IMR-90 (cell line): ENCODE results near the gene TMEM140. TPM values are rescaled to one million over a fixed set of nuclear protein-coding genes. Genes with fewer than 3 reads are reported as not detected.

Experiments
- ATAC-seq: fragments of 200-7000 bp; cut with Tn5 transposase; 2 replicates; pipeline ENCODE4 v1.9.1; 2020; ENCODE audit warnings: low read depth, mild to moderate bottlenecking, moderate library complexity
- BruUV-seq: library from RNA; stranded (reverse); fragments of 400-500 nt; replicated peaks from 2 replicates; lab custom pipeline; 2021; lab: Mats Ljungman, UMichigan
- CTCF ChIA-PET: fragments of 300-600 bp; formaldehyde crosslinking; extraction: SDS; loops from one replicate; lab custom pipeline; 2021; ENCODE audit warnings: antibody characterized with exemption; lab: Yijun Ruan, JAX
- POLR2A ChIA-PET: fragments of 300-600 bp; sonication (Branson Sonifier 250); formaldehyde crosslinking; loops from one replicate; lab custom pipeline; 2022; ENCODE audit warnings: antibody characterized with exemption; ENCODE audit not compliant: unreplicated experiment; lab: Charles Lee
- DNase-seq: peaks from one replicate; pipeline ENCODE4 v3.0.0; 2013
- H2AFZ ChIP-seq: replicated peaks from 2 replicates; pipeline ENCODE3; 2013; ENCODE audit warnings: low read length, mild to moderate bottlenecking; ENCODE audit not compliant: poor library complexity
- H2AK5ac ChIP-seq: 2 replicates; pipeline ENCODE4 v1.6.1; 2013; ENCODE audit warnings: low read depth, low read length, inconsistent platforms
- H2AK9ac ChIP-seq: replicated peaks from 2 replicates; pipeline ENCODE3; 2013; ENCODE audit warnings: mild to moderate bottlenecking, low read depth, low read length, moderate library complexity; ENCODE audit not compliant: poor library complexity
- H2BK120ac ChIP-seq: 2 replicates; pipeline ENCODE4 v1.6.1; 2013; ENCODE audit warnings: low read depth, low read length, inconsistent platforms
- H2BK15ac ChIP-seq: 3 replicates; pipeline ENCODE4 v1.6.1; 2013; ENCODE audit warnings: low read depth, low read length, inconsistent platforms
- H2BK20ac ChIP-seq: 2 replicates; pipeline ENCODE4 v1.6.1; 2013; ENCODE audit warnings: low read depth, mild to moderate bottlenecking, inconsistent platforms, low read length, moderate library complexity
- H2BK5ac ChIP-seq: 2 replicates; pipeline ENCODE4 v1.6.1; 2013; ENCODE audit warnings: mild to moderate bottlenecking, low read depth, low read length, inconsistent platforms; ENCODE audit not compliant: poor library complexity, severe bottlenecking
- H3K14ac ChIP-seq: replicated peaks from 2 replicates; pipeline ENCODE4 v1.6.1; 2013; ENCODE audit warnings: low read depth, low read length, inconsistent platforms
- H3K18ac ChIP-seq: 2 replicates; pipeline ENCODE4 v1.6.1; 2013; ENCODE audit warnings: low read depth, low read length, control low read depth
- H3K23ac ChIP-seq: 2 replicates; pipeline ENCODE4 v1.6.1; 2013; ENCODE audit warnings: low read depth, low read length, inconsistent platforms
- H3K27ac ChIP-seq: 2 replicates; pipeline ENCODE4 v1.5.1; 2013; ENCODE audit warnings: mild to moderate bottlenecking, control low read depth, low read length; ENCODE audit not compliant: insufficient read depth
- H3K27me3 ChIP-seq: 2 replicates; pipeline ENCODE4 v1.6.1; 2013; ENCODE audit warnings: low read length; ENCODE audit not compliant: control insufficient read depth, insufficient read depth
- H3K36me3 ChIP-seq: 2 replicates; pipeline ENCODE4 v1.6.1; 2013; ENCODE audit warnings: low read length, mixed read lengths; ENCODE audit not compliant: control insufficient read depth, insufficient read depth
- H3K4ac ChIP-seq: 2 replicates; pipeline ENCODE4 v1.6.1; 2013; ENCODE audit warnings: low read depth, low read length, inconsistent platforms
- H3K4me1 ChIP-seq: 2 replicates; pipeline ENCODE4 v1.6.1; 2013; ENCODE audit warnings: low read length, mixed read lengths; ENCODE audit not compliant: control insufficient read depth, insufficient read depth
- H3K4me2 ChIP-seq: 2 replicates; pipeline ENCODE4 v1.6.1; 2013; ENCODE audit warnings: low read depth, mild to moderate bottlenecking, control low read depth, low read length, moderate library complexity
- H3K4me3 ChIP-seq: 2 replicates; pipeline ENCODE4 v1.5.1; 2013; ENCODE audit warnings: low read depth, mild to moderate bottlenecking, control low read depth, low read length, moderate library complexity; ENCODE audit not compliant: insufficient read depth
- H3K56ac ChIP-seq: 2 replicates; pipeline ENCODE4 v1.6.1; 2013; ENCODE audit warnings: low read length, inconsistent platforms; ENCODE audit not compliant: insufficient read depth; ENCODE audit errors: extremely low read depth
- H3K79me1 ChIP-seq, 2 experiments: 2 replicates each; pipeline ENCODE4 v1.6.1; 2013; ENCODE audit warnings: low read length in 2 of 2, inconsistent platforms in 1 of 2, low read depth in 1 of 2
- H3K9ac ChIP-seq: 2 replicates; pipeline ENCODE4 v1.6.1; 2013; ENCODE audit warnings: low read depth, low read length, control low read depth
- H3K9me1 ChIP-seq: 2 replicates; pipeline ENCODE4 v1.6.1; 2013; ENCODE audit warnings: low read length, inconsistent platforms; ENCODE audit not compliant: insufficient read depth
- H3K9me3 ChIP-seq: 2 replicates; pipeline ENCODE4 v1.6.1; 2013; ENCODE audit warnings: low read length; ENCODE audit not compliant: control insufficient read depth, insufficient read depth
- H4K20me1 ChIP-seq: 2 replicates; pipeline ENCODE4 v1.6.1; 2013; ENCODE audit warnings: low read length, inconsistent platforms; ENCODE audit not compliant: insufficient read depth
- H4K5ac ChIP-seq: 2 replicates; pipeline ENCODE4 v1.6.1; 2013; ENCODE audit warnings: mild to moderate bottlenecking, low read depth, low read length, control low read depth
- H4K8ac ChIP-seq, 2 experiments: 2 replicates each; pipeline ENCODE4 v1.6.1; 2013; ENCODE audit warnings: low read depth in 2 of 2, low read length in 2 of 2, control low read depth in 1 of 2, inconsistent platforms in 1 of 2
- H4K91ac ChIP-seq: 2 replicates; pipeline ENCODE4 v1.6.1; 2013; ENCODE audit warnings: low read depth, low read length, inconsistent platforms; ENCODE audit not compliant: insufficient read depth
- MAZ ChIP-seq: IDR thresholded peaks from 2 replicates; pipeline ENCODE4 v1.6.1; 2012; ENCODE audit warnings: low read depth, mild to moderate bottlenecking, low read length, improper control_type of control experiment, moderate library complexity, borderline replicate concordance
- NFE2L2 ChIP-seq: fragments of 150-350 bp; IDR thresholded peaks from 2 replicates; pipeline ENCODE4 v1.6.1; 2016; ENCODE audit warnings: low read depth, mild to moderate bottlenecking, low read length
- POLR2A ChIP-seq: IDR thresholded peaks from 2 replicates; pipeline ENCODE4 v1.6.1; 2012; ENCODE audit warnings: mild to moderate bottlenecking, low read depth, low read length
- WGBS, 2 experiments: methylation state at CpG; one replicate each; pipeline versions ENCODE4 v1.1.5 to v1.1.7; 2013; ENCODE audit warnings: missing lambda C conversion rate in 2 of 2; ENCODE audit not compliant: insufficient read length in 1 of 2; ENCODE audit errors: extremely low coverage in 2 of 2; 5-methylcytosine and 5-hydroxymethylcytosine counted together
- dilution Hi-C: fragments of 300-500 bp; cut with HindIII; formaldehyde crosslinking; loops from one replicate; pipeline ENCODE4 v1.14.3; 2018; ENCODE audit warnings: low sequenced_read_pairs; ENCODE audit not compliant: unreplicated experiment
- in situ Hi-C: fragments of 300-500 bp; cut with MboI; formaldehyde crosslinking; loops from 3 replicates; pipeline ENCODE4 v1.14.3; 2019; ENCODE audit warnings: low sequenced_read_pairs, inconsistent platforms, mixed read lengths
- intact Hi-C: fragments of 100-400 bp; cut with micrococcal nuclease; formaldehyde crosslinking; loops from 2 replicates; pipeline ENCODE4 v1.10.0; 2022
- polyA plus RNA-seq, 3 experiments: library from polyadenylated mRNA; depleted of rRNA; stranded (reverse); fragments of >200 nt; gene quantifications; 2 replicates each; pipeline ENCODE4 v1.2.3, GENCODE V29; 2012; ENCODE audit warnings: low replicate concordance in 1 of 3
- total RNA-seq: library from RNA; depleted of rRNA; stranded (reverse); fragments of >200 nt; gene quantifications from 2 replicates; pipeline ENCODE4 v1.2.3, GENCODE V29; 2012
- TF ChIP-seq, protein P1 (sequence below): conservative IDR thresholded peaks from 2 replicates; pipeline ENCODE4 v1.5.1; 2012; ENCODE audit warnings: mild to moderate bottlenecking, low read depth, low read length, improper control_type of control experiment

The TMEM140 gene
- total and polyA plus RNA-seq, 2 of the 4 experiments (the other 2 are of a cell fraction): 0.24 to 0.72 TPM

DNA sequence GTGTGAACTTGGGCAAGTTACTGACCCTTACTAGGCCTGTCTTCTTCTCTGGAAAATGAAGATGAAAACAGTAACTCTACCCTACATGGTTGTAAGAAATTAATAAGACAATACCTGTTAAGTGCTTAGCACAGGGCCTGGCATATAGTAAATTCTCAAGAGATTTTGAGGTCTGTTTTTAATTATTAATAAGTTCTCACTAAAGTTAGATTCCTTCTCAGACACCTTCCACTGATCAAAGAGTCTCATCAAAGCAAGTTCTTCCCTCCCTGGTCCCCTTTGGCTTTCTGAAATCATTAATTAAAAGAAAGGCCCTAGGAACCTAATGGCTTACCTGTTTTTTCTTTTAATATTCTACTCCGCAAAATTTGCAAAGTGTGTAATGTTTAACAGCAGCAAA lies 4.6 kb downstream of the TMEM140 start:
- in situ Hi-C loops: no loop called here

More for the DNA sequence above, 4.6 kb downstream of the TMEM140 start:
- DNase-seq (no peak), ATAC-seq (no peak)
- Histone ChIP-seq H4K91ac (no peak overlapping the region), H3K56ac (no peak overlapping the region), H3K9me3 (peaks cover 5% of the 10 kb centered on the region; the same call in 1 of the 2 replicates), H2AK9ac (no peak overlapping the region), H3K79me1 (no peaks in the 10 kb centered on the region; a peak in 1 of 4 replicates), H2AK5ac (no peak overlapping the region), H4K20me1 (no peaks in the 10 kb centered on the region), H3K9ac (no peak overlapping the region), H3K14ac (no peak overlapping the region), H4K8ac (no peak overlapping the region), H3K23ac (no peak overlapping the region), H3K4me3 (no peak overlapping the region), H3K4ac (no peak overlapping the region), H4K5ac (no peak overlapping the region), H2AFZ (no peak overlapping the region), H3K27ac (no peak overlapping the region), H3K4me2 (no peak overlapping the region), H3K9me1 (peaks cover 7% of the 10 kb centered on the region), H2BK120ac (no peak overlapping the region), H2BK5ac (no peak overlapping the region), H2BK20ac (no peak overlapping the region), H3K36me3 (no peaks in the 10 kb centered on the region), H3K4me1 (0 out of 2 replicates have a peak, but pooled peaks cover 2% of the 10 kb centered on the region), H3K27me3 (no peaks in the 10 kb centered on the region), H2BK15ac (no peak overlapping the region), H3K18ac (no peak overlapping the region)
- CTCF ChIA-PET: no interaction called here
- POLR2A ChIA-PET: no interaction called here
- intact Hi-C loops (no loop called here), dilution Hi-C loops (no loop called here)
- no TSS peak for BruUV-seq
- 100% methylated on average over 1 of the region's 1 CpG; no CpG with 5 or more reads in 1 of the 2 experiments for WGBS, 2 experiments
- TF ChIP-seq, protein P1, sequence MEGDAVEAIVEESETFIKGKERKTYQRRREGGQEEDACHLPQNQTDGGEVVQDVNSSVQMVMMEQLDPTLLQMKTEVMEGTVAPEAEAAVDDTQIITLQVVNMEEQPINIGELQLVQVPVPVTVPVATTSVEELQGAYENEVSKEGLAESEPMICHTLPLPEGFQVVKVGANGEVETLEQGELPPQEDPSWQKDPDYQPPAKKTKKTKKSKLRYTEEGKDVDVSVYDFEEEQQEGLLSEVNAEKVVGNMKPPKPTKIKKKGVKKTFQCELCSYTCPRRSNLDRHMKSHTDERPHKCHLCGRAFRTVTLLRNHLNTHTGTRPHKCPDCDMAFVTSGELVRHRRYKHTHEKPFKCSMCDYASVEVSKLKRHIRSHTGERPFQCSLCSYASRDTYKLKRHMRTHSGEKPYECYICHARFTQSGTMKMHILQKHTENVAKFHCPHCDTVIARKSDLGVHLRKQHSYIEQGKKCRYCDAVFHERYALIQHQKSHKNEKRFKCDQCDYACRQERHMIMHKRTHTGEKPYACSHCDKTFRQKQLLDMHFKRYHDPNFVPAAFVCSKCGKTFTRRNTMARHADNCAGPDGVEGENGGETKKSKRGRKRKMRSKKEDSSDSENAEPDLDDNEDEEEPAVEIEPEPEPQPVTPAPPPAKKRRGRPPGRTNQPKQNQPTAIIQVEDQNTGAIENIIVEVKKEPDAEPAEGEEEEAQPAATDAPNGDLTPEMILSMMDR: no peak
- TF ChIP-seq NFE2L2 (no peak), POLR2A (no peak), MAZ (no peak)
